HCT116 (cell line): ENCODE results near the gene ACP4. TPM values are rescaled to one million over a fixed set of nuclear protein-coding genes. Genes with fewer than 3 reads are reported as not detected.

ENCODE experiments used
- ATAC-seq: fragments of 200-7000 bp; cut with Tn5 transposase; 2 replicates; pipeline ENCODE4 v1.9.1; 2020; ENCODE audit warnings: mild to moderate bottlenecking, moderate library complexity
- BruUV-seq: library from RNA; stranded (reverse); fragments of 400-500 nt; replicated peaks from 2 replicates; lab custom pipeline; 2021; lab: Mats Ljungman, UMichigan
- CTCF ChIA-PET: fragments of 300-600 bp; sonication (Branson Sonifier 250); formaldehyde crosslinking; loops from one replicate; lab custom pipeline; 2021; ENCODE audit warnings: antibody characterized with exemption; lab: Charles Lee
- POLR2A ChIA-PET: fragments of 300-600, 350-600 bp; sonication (Branson Sonifier 250); formaldehyde crosslinking; loops from one replicate; lab custom pipeline; 2021; ENCODE audit warnings: antibody characterized with exemption; lab: Charles Lee
- RAD21 ChIA-PET, 2 experiments: fragments of 300-600 bp; sonication (Branson Sonifier 250); formaldehyde crosslinking; loops; one replicate each; lab custom pipeline; 2023; ENCODE audit warnings: low total read pairs in 2 of 2; ENCODE audit not compliant: uncharacterized antibody in 2 of 2, unreplicated experiment in 2 of 2, low non-redundant PET in 1 of 2; lab: Charles Lee
- DNase-seq: peaks from one replicate; pipeline ENCODE4 v3.0.0-alpha.2; 2010; ENCODE audit warnings: low read depth, low spot score
- H2AFZ ChIP-seq: fragments of 200-600 bp; shearing (Covaris generic), sonication (generic); 2 replicates; pipeline ENCODE4 v1.6.1; 2017; ENCODE audit warnings: low read depth, mixed run types, mixed read lengths, antibody characterized with exemption, low read length; ENCODE audit not compliant: poor library complexity, severe bottlenecking
- H3K27ac ChIP-seq: 2 replicates; pipeline ENCODE4 v1.5.1; 2012; ENCODE audit warnings: low read depth, low read length
- H3K27me3 ChIP-seq: fragments of 200-600 bp; sonication (generic); 2 replicates; pipeline ENCODE4 v1.6.1; 2016; ENCODE audit warnings: mixed run types, low read length, mixed read lengths; ENCODE audit not compliant: insufficient read depth
- H3K36me3 ChIP-seq, 2 experiments: fragments of 200-500 bp in 1 of 2; fragments of 200-600 bp in 1 of 2; sonication (Bioruptor generic) in 1 of 2; sonication (generic) in 1 of 2; 2 replicates each; pipeline versions ENCODE4 v1.5.1 to v1.6.1; 2014 to 2016; ENCODE audit warnings: low read length in 2 of 2, inconsistent platforms in 1 of 2, mixed read lengths in 1 of 2, mixed run types in 1 of 2; ENCODE audit not compliant: insufficient read depth in 2 of 2, control insufficient read depth in 1 of 2
- H3K4me1 ChIP-seq, 2 experiments: fragments of 200-600 bp in 1 of 2; sonication (generic) in 1 of 2; 2 replicates each; pipeline versions ENCODE4 v1.5.1 to v1.6.1; 2012 to 2017; ENCODE audit warnings: low read length in 2 of 2, inconsistent platforms in 1 of 2, mild to moderate bottlenecking in 1 of 2, mixed read lengths in 1 of 2, mixed run types in 1 of 2, moderate library complexity in 1 of 2; ENCODE audit not compliant: insufficient read depth in 2 of 2, control insufficient read depth in 1 of 2
- H3K4me2 ChIP-seq: fragments of 200-600 bp; sonication (generic); 2 replicates; pipeline ENCODE4 v1.6.1; 2017; ENCODE audit warnings: mixed run types, low read length, mixed read lengths
- H3K4me3 ChIP-seq, 2 experiments: fragments of 200-600 bp in 1 of 2; sonication (generic) in 1 of 2; replicated peaks in 1 of 2; 2 replicates each; pipeline ENCODE4 v1.5.1; 2011 to 2016; ENCODE audit warnings: low read length in 2 of 2, control low read depth in 1 of 2, low read depth in 1 of 2, mild to moderate bottlenecking in 1 of 2, mixed read lengths in 1 of 2, mixed run types in 1 of 2
- H3K79me2 ChIP-seq: fragments of 200-600 bp; sonication (generic); 2 replicates; pipeline ENCODE4 v1.6.1; 2017; ENCODE audit warnings: mild to moderate bottlenecking, mixed run types, low read length, moderate library complexity, mixed read lengths; ENCODE audit not compliant: insufficient read depth
- H3K9ac ChIP-seq: fragments of 200-600 bp; sonication (generic); 2 replicates; pipeline ENCODE4 v1.6.1; 2016; ENCODE audit warnings: low read length, mixed read lengths
- H3K9me2 ChIP-seq: fragments of 200-600 bp; sonication (generic), shearing (Covaris generic); 2 replicates; pipeline ENCODE4 v1.6.1; 2017; ENCODE audit warnings: mixed run types, mild to moderate bottlenecking, moderate library complexity; ENCODE audit not compliant: insufficient read depth
- H3K9me3 ChIP-seq, 2 experiments: fragments of 200-500 bp in 1 of 2; fragments of 200-600 bp in 1 of 2; sonication (Bioruptor generic) in 1 of 2; sonication (generic) in 1 of 2; 2 replicates each; pipeline ENCODE4 v1.6.1; 2014 to 2017; ENCODE audit warnings: low read length in 2 of 2, mixed read lengths in 2 of 2, inconsistent platforms in 1 of 2, low read depth in 1 of 2, mild to moderate bottlenecking in 1 of 2, mixed run types in 1 of 2, moderate library complexity in 1 of 2; ENCODE audit not compliant: control insufficient read depth in 1 of 2, insufficient read depth in 1 of 2
- H4K20me1 ChIP-seq: fragments of 200-600 bp; sonication (generic), shearing (Covaris generic); 2 replicates; pipeline ENCODE4 v1.6.1; 2017; ENCODE audit warnings: mixed run types, mild to moderate bottlenecking, moderate library complexity; ENCODE audit not compliant: insufficient read depth
- CBX3 ChIP-seq: IDR thresholded peaks from 2 replicates; pipeline ENCODE4 v1.6.1; 2012; ENCODE audit warnings: low read depth
- CEBPB ChIP-seq: IDR thresholded peaks from 2 replicates; pipeline ENCODE4 v1.6.1; 2012; ENCODE audit warnings: low read depth
- EGR1 ChIP-seq: IDR thresholded peaks from 2 replicates; pipeline ENCODE4 v1.6.1; 2012; ENCODE audit warnings: low read depth
- ELF1 ChIP-seq: IDR thresholded peaks from 2 replicates; pipeline ENCODE4 v1.6.1; 2012; ENCODE audit warnings: low read depth, borderline replicate concordance
- EZH2 ChIP-seq: fragments of 200-600 bp; sonication (generic); IDR thresholded peaks from 2 replicates; pipeline ENCODE4 v1.6.1; 2017; ENCODE audit warnings: antibody characterized with exemption, mixed run types
- POLR2A ChIP-seq: IDR thresholded peaks from 2 replicates; pipeline ENCODE4 v1.7.0; 2011; ENCODE audit warnings: borderline replicate concordance; ENCODE audit not compliant: insufficient read depth, insufficient read length; ENCODE audit errors: extremely low read depth
- RAD21 ChIP-seq: IDR thresholded peaks from 2 replicates; pipeline ENCODE4 v1.6.1; 2012; ENCODE audit warnings: low read depth, mild to moderate bottlenecking
- SP1 ChIP-seq: IDR thresholded peaks from 2 replicates; pipeline ENCODE4 v1.6.1; 2012; ENCODE audit warnings: low read depth
- SRF ChIP-seq: IDR thresholded peaks from 2 replicates; pipeline ENCODE4 v1.6.1; 2012; ENCODE audit warnings: low read depth
- TCF7L2 ChIP-seq: IDR thresholded peaks from 2 replicates; pipeline ENCODE4 v1.7.0; 2011; ENCODE audit warnings: borderline replicate concordance, inconsistent platforms; ENCODE audit not compliant: insufficient read depth, insufficient read length; ENCODE audit errors: extremely low read depth
- YY1 ChIP-seq: IDR thresholded peaks from 2 replicates; pipeline ENCODE4 v1.6.1; 2011; ENCODE audit warnings: low read length, low read depth, moderate library complexity, mild to moderate bottlenecking; ENCODE audit not compliant: insufficient replicate concordance; ENCODE audit errors: extremely low read depth
- ZBTB33 ChIP-seq: IDR thresholded peaks from 2 replicates; pipeline ENCODE4 v1.6.1; 2011; ENCODE audit warnings: mild to moderate bottlenecking, low read length, moderate library complexity; ENCODE audit not compliant: insufficient replicate concordance; ENCODE audit errors: extremely low read depth
- ZFX ChIP-seq: fragments of 450-650 bp; IDR thresholded peaks from 2 replicates; pipeline ENCODE4 v1.6.1; 2017
- ZNF274 ChIP-seq: fragments of 200-500 bp; sonication (Bioruptor generic); IDR thresholded peaks from 2 replicates; pipeline ENCODE4 v1.6.1; 2014; ENCODE audit warnings: mild to moderate bottlenecking, low read depth, low read length, inconsistent platforms
- intact Hi-C: fragments of 100-400 bp; cut with micrococcal nuclease; formaldehyde crosslinking; loops from 2 replicates; pipeline ENCODE4 v1.10.0; 2022
- total RNA-seq: library from RNA; stranded (reverse); gene quantifications from one replicate; pipeline ENCODE4 v1.2.1, GENCODE V29; 2021; ENCODE audit not compliant: unreplicated experiment

Gene ACP4
- total RNA-seq, 1 experiment from 2014 or later = not detected

- Histone ChIP-seq H3K79me2 (no peaks in the 10 kb centered on the region), H3K4me1 (peaks cover 15 to 29% of the 10 kb centered on the region in 2 experiments), H2AFZ (no peak overlapping the region), H3K9me3 (no peaks in the 10 kb centered on the region), H3K9ac (no peak overlapping the region), H3K27me3 (no peaks in the 10 kb centered on the region), H3K27ac (no peak overlapping the region), H3K4me2 (no peak overlapping the region), H3K4me3 (no peak overlapping the region), H3K9me2 (no peaks in the 10 kb centered on the region), H3K36me3 (no peaks in the 10 kb centered on the region), H4K20me1 (no peaks in the 10 kb centered on the region)
- ATAC-seq (no peak), DNase-seq (no peak)
- RAD21 ChIA-PET = no interaction called here
- POLR2A ChIA-PET = no interaction called here
- CTCF ChIA-PET = no interaction called here
- intact Hi-C loops = no loop called here
- BruUV-seq = no TSS peak
- TF ChIP-seq YY1 (no peak), POLR2A (no peak), ELF1 (no peak), CEBPB (no peak), ZNF274 (no peak), RAD21 (no peak), TCF7L2 (no peak), EGR1 (no peak), EZH2 (no peak), SRF (no peak), CBX3 (no peak), SP1 (no peak), ZBTB33 (no peak), ZFX (no peak)
Observed at GRCh38 chr19:50833802-50834167, 43.6 kb downstream of the ACP4 start.
